ENCODE data around the gene CSH1. TPM values are rescaled to one million over a fixed set of nuclear protein-coding genes. Genes with fewer than 3 reads are reported as not detected.
"Not testable (repeated sequence)": the region's sequence is repeated elsewhere in the genome, so short reads cannot be mapped to it uniquely, and the experiment has no call there.

CSH1 gene
- total and polyA plus RNA-seq, 2 experiments from 2014 or later = not detected

GRCh38 chr17:63917646-63918045 is 21.3 kb upstream of the CSH1 start:
- TF ChIP-seq CTCF (IDR thresholded peaks at IDR 0.05; ENCODE audit: low read depth, low read length) = no peak
- Histone ChIP-seq H3K4me3 (no peak overlapping the region), H3K27ac (no peak overlapping the region), H3K36me3 (no peaks in the 10 kb centered on the region), H3K9me3 (ENCODE audit: low read depth) (no peaks in the 10 kb centered on the region), H3K4me1 (ENCODE audit: low read depth) (no peaks in the 10 kb centered on the region), H3K27me3 (peaks cover 4% of the 10 kb centered on the region)
- DNase-seq (ENCODE audit: low read depth in 1 of 2, low spot score in 1 of 2) = no peak

- not testable (repeated sequence) for H3K27me3 ChIP-seq; DNase-seq (ENCODE audit: low read depth in 1 of 2, low spot score in 1 of 2); H3K9me3 ChIP-seq (ENCODE audit: low read depth); H3K4me1 ChIP-seq (ENCODE audit: low read depth); H3K27ac ChIP-seq; H3K36me3 ChIP-seq; H3K4me3 ChIP-seq
Observed at GRCh38 chr17:63917206-63917605, 20.8 kb upstream of the CSH1 start.

- Histone ChIP-seq H3K27ac (no peak overlapping the region), H3K4me1 (ENCODE audit: low read depth) (no peaks in the 10 kb centered on the region), H3K9me3 (ENCODE audit: low read depth) (no peaks in the 10 kb centered on the region), H3K36me3 (no peaks in the 10 kb centered on the region), H3K4me3 (no peak overlapping the region), H3K27me3 (peaks cover 4% of the 10 kb centered on the region)
- no peak for DNase-seq (ENCODE audit: low read depth in 1 of 2, low spot score in 1 of 2)
- no peak for TF ChIP-seq CTCF (IDR thresholded peaks at IDR 0.05; ENCODE audit: low read depth, low read length)
Observed at GRCh38 chr17:63916566-63917185, 20.3 kb upstream of the CSH1 start.

- not testable (repeated sequence) for H3K4me3 ChIP-seq; H3K27ac ChIP-seq; H3K27me3 ChIP-seq; H3K36me3 ChIP-seq; H3K4me1 ChIP-seq (ENCODE audit: low read depth); DNase-seq (ENCODE audit: low read depth in 1 of 2, low spot score in 1 of 2); H3K9me3 ChIP-seq (ENCODE audit: low read depth)
Observed at GRCh38 chr17:63915753-63916152, 19.4 kb upstream of the CSH1 start.

- H3K4me3 ChIP-seq = no peak overlapping the region
- H3K27me3 ChIP-seq = peaks cover 8% of the 10 kb centered on the region
- no peak for DNase-seq (ENCODE audit: low read depth in 1 of 2, low spot score in 1 of 2)
- no peak overlapping the region for H3K27ac ChIP-seq
- H3K4me1 ChIP-seq (ENCODE audit: low read depth) = no peaks in the 10 kb centered on the region
- H3K9me3 ChIP-seq (ENCODE audit: low read depth) = no peaks in the 10 kb centered on the region
- TF ChIP-seq CTCF (IDR thresholded peaks at IDR 0.05; ENCODE audit: low read depth, low read length) = no peak
- H3K36me3 ChIP-seq = no peaks in the 10 kb centered on the region
Observed at GRCh38 chr17:63914471-63914870, 18.1 kb upstream of the CSH1 start.

- H3K4me1 ChIP-seq (ENCODE audit: low read depth) = no peaks in the 10 kb centered on the region
- peak; percentile 19 to 48 for DNase-seq (ENCODE audit: low read depth in 1 of 2, low spot score in 1 of 2)
- H3K27ac ChIP-seq = no peak overlapping the region
- H3K9me3 ChIP-seq (ENCODE audit: low read depth) = no peaks in the 10 kb centered on the region
- no peaks in the 10 kb centered on the region for H3K36me3 ChIP-seq
- H3K27me3 ChIP-seq = peaks cover 8% of the 10 kb centered on the region
- TF ChIP-seq CTCF (IDR thresholded peaks at IDR 0.05; ENCODE audit: low read depth, low read length) = peak; percentile 64
- no peak overlapping the region for H3K4me3 ChIP-seq
Observed at GRCh38 chr17:63911657-63912100, 15.3 kb upstream of the CSH1 start.

Measured in cardiac muscle cell (in vitro differentiated cells and primary cell).